B cell (primary cell): Measurements from ENCODE around the gene FAM170B. TPM values are rescaled to one million over a fixed set of nuclear protein-coding genes. Genes with fewer than 3 reads are reported as not detected.

Experiments
- ATAC-seq: fragments of 200-7000 bp; cut with Tn5 transposase; one replicate; pipeline ENCODE4 v1.10.0; 2021; ENCODE audit warnings: low read depth, mild to moderate bottlenecking, moderate number of reproducible peaks, moderate library complexity
- CTCF ChIA-PET: fragments of 350-600 bp; sonication (Branson Sonifier 250); formaldehyde crosslinking; loops from one replicate; lab custom pipeline; 2021; ENCODE audit warnings: antibody characterized with exemption, inconsistent platforms; lab: Charles Lee
- POLR2A ChIA-PET: fragments of 350-600 bp; sonication (Branson Sonifier 250); formaldehyde crosslinking; loops from one replicate; lab custom pipeline; 2021; ENCODE audit warnings: antibody characterized with exemption; lab: Charles Lee
- DNase-seq: peaks from one replicate; pipeline ENCODE4 v3.0.0; 2013
- H2AFZ ChIP-seq: 2 replicates; pipeline ENCODE4 v1.6.1; 2012; ENCODE audit warnings: mild to moderate bottlenecking, low read depth, low read length; ENCODE audit not compliant: insufficient read depth, poor library complexity, severe bottlenecking
- H3K27ac ChIP-seq, 2 donors: 1 replicate in 1 of 2; 2 replicates in 1 of 2; pipeline ENCODE4 v1.5.1; 2012 to 2013; ENCODE audit warnings: low read length in 2 of 2, mild to moderate bottlenecking in 2 of 2, moderate library complexity in 1 of 2
- H3K27me3 ChIP-seq, 4 experiments: fragments of 200-600 bp in 1 of 4; sonication (generic) in 1 of 4; replicated peaks in 1 of 4; 1 replicate in 2 of 4; 2 replicates in 2 of 4; pipeline versions ENCODE4 v1.6.1 to v1.7.0; 2013 to 2016; ENCODE audit warnings: low read length in 3 of 4, mild to moderate bottlenecking in 2 of 4, mixed read lengths in 1 of 4, moderate library complexity in 1 of 4; ENCODE audit not compliant: insufficient read depth in 4 of 4, control insufficient read depth in 3 of 4; ENCODE audit errors: control extremely low read depth in 1 of 4
- H3K36me3 ChIP-seq, 2 experiments: replicated peaks in 1 of 2; 1 replicate in 1 of 2; 2 replicates in 1 of 2; pipeline versions ENCODE4 v1.6.1 to v1.7.1; 2013; ENCODE audit warnings: low read length in 1 of 2; ENCODE audit not compliant: insufficient read depth in 2 of 2, control insufficient read depth in 1 of 2; ENCODE audit errors: control extremely low read depth in 1 of 2, extremely low read depth in 1 of 2
- H3K4me1 ChIP-seq, 2 donors: fragments of 200-600 bp in 1 of 2; sonication (generic) in 1 of 2; 1 replicate in 1 of 2; 2 replicates in 1 of 2; pipeline versions ENCODE4 v1.5.1 to v1.6.1; 2013 to 2017; ENCODE audit warnings: low read length in 2 of 2; ENCODE audit not compliant: control insufficient read depth in 2 of 2, insufficient read depth in 2 of 2
- H3K4me2 ChIP-seq: replicated peaks from 2 replicates; pipeline ENCODE3; 2012; ENCODE audit warnings: mild to moderate bottlenecking, low read depth, low read length; ENCODE audit not compliant: poor library complexity, severe bottlenecking
- H3K4me3 ChIP-seq, 5 experiments: fragments of 200-600 bp in 1 of 5; sonication (generic) in 1 of 5; 1 replicate in 3 of 5; 2 replicates in 2 of 5; pipeline versions ENCODE4 v1.5.1 to v1.7.0; 2011 to 2016; ENCODE audit warnings: low read length in 4 of 5, mild to moderate bottlenecking in 4 of 5, low read depth in 2 of 5, control low read depth in 1 of 5, moderate library complexity in 1 of 5; ENCODE audit not compliant: insufficient read depth in 1 of 5; ENCODE audit errors: control extremely low read depth in 1 of 5, extremely low read depth in 1 of 5
- H3K79me2 ChIP-seq: fragments of 200-600 bp; sonication (generic); one replicate; pipeline ENCODE4 v1.6.0; 2016; ENCODE audit warnings: low read length; ENCODE audit not compliant: control insufficient read depth, insufficient read depth
- H3K9ac ChIP-seq: fragments of 200-600 bp; sonication (generic); 2 replicates; pipeline ENCODE4 v1.6.1; 2017; ENCODE audit warnings: mild to moderate bottlenecking, low read length, moderate library complexity
- H3K9me3 ChIP-seq, 3 donors: one replicate each; pipeline versions ENCODE4 v1.6.1 to v1.7.1; 2013; ENCODE audit warnings: low read length in 2 of 3; ENCODE audit not compliant: control insufficient read depth in 2 of 3, insufficient read depth in 1 of 3; ENCODE audit errors: control extremely low read depth in 1 of 3
- H4K20me1 ChIP-seq: 2 replicates; pipeline ENCODE4 v1.6.0; 2012; ENCODE audit warnings: mild to moderate bottlenecking, low read length; ENCODE audit not compliant: insufficient read depth, control insufficient read depth, poor library complexity, severe bottlenecking
- H3K27ac Mint-ChIP-seq: one replicate; pipeline ENCODE4 v1.8.0; 2021; ENCODE audit warnings: mixed read lengths
- H3K27me3 Mint-ChIP-seq: one replicate; pipeline ENCODE4 v1.8.0; 2021; ENCODE audit warnings: mixed read lengths
- H3K4me1 Mint-ChIP-seq: one replicate; pipeline ENCODE4 v1.8.0; 2021; ENCODE audit warnings: mixed read lengths
- H3K4me3 Mint-ChIP-seq: one replicate; pipeline ENCODE4 v1.8.0; 2021; ENCODE audit warnings: mixed read lengths
- H3K9me3 Mint-ChIP-seq: one replicate; pipeline ENCODE4 v1.8.0; 2022; ENCODE audit warnings: mixed read lengths; ENCODE audit not compliant: insufficient read depth
- EZH2 ChIP-seq: IDR thresholded peaks from 2 replicates; pipeline ENCODE4 v1.6.1; 2012; ENCODE audit warnings: borderline replicate concordance, low read depth, mild to moderate bottlenecking, moderate library complexity, low read length; ENCODE audit not compliant: insufficient read depth, poor library complexity, severe bottlenecking
- WGBS: methylation state at CpG from one replicate; pipeline ENCODE4 v1.1.5; 2013; ENCODE audit warnings: missing lambda C conversion rate; ENCODE audit not compliant: insufficient coverage; 5-methylcytosine and 5-hydroxymethylcytosine counted together
- intact Hi-C: fragments of 100-400 bp; cut with micrococcal nuclease; formaldehyde crosslinking; loops from one replicate; pipeline ENCODE4 v1.10.0; 2022
- polyA plus RNA-seq: library from polyadenylated mRNA; depleted of rRNA; stranded (reverse); fragments of >200 nt; gene quantifications from 2 replicates; pipeline ENCODE4 v1.2.3, GENCODE V29; 2012
- total RNA-seq, 2 donors: library from RNA; stranded (reverse); fragments of 120-200 nt in 1 of 2; gene quantifications; 1 replicate in 1 of 2; 2 replicates in 1 of 2; pipeline versions ENCODE4 v1.2.3 to v1.2.4, GENCODE V29; 2013 to 2022
- TF ChIP-seq, protein P1 (sequence below): fragments of 200-600 bp; IDR thresholded peaks from one replicate; pipeline ENCODE4 v1.8.0; 2022; ENCODE audit warnings: antibody characterized with exemption, mild to moderate bottlenecking

The FAM170B gene
- total and polyA plus RNA-seq, 2 donors (not counting 1 experiment from before 2014, with no cell fraction given) = not detected

DNA sequence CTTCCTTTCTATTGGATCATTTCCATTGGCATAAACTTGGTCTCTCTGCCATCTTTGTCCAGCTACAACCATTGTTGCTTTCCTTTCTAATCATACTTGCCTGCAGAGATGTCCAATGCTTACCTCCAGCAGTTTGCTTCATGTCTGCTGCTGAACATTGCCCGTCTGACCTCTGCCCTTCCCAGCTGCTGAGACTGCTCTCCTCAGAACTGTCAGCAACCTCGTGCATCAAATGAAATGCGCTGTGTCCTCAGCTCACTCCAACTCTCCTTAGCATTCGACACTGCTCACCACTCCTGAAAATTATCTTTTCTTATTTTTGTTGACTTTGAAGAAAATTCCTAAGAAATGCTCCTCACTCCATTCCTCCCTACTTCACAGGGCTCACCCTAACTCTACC, 5.0 kb downstream of the FAM170B start:
- no peak for DNase-seq
- CTCF ChIA-PET = no interaction called here
- H3K79me2 ChIP-seq = no peaks in the 10 kb centered on the region
- WGBS = 84% methylated on average over 2 of the region's 4 CpGs
- H3K4me3 ChIP-seq = no peak overlapping the region
- no peak overlapping the region for H2AFZ ChIP-seq
- intact Hi-C loops = no loop called here
- no peaks in the 10 kb centered on the region for H3K4me1 Mint-ChIP-seq
- no peak overlapping the region for H3K4me2 ChIP-seq
- no peak overlapping the region for H3K4me3 Mint-ChIP-seq
- H3K27ac Mint-ChIP-seq = no peak overlapping the region
- H3K9me3 ChIP-seq = peaks cover 0 to 5% (median under 1%) of the 10 kb centered on the region in 3 donors
- H3K4me1 ChIP-seq = peaks cover 0 to 3% of the 10 kb centered on the region in 2 donors
- POLR2A ChIA-PET = no interaction called here
- no peaks in the 10 kb centered on the region for H3K36me3 ChIP-seq
- H3K27ac ChIP-seq = no peak overlapping the region
- peaks cover 27% of the 10 kb centered on the region for H3K27me3 Mint-ChIP-seq
- no peaks in the 10 kb centered on the region for H4K20me1 ChIP-seq
- no peak for ATAC-seq
- TF ChIP-seq, protein P1, sequence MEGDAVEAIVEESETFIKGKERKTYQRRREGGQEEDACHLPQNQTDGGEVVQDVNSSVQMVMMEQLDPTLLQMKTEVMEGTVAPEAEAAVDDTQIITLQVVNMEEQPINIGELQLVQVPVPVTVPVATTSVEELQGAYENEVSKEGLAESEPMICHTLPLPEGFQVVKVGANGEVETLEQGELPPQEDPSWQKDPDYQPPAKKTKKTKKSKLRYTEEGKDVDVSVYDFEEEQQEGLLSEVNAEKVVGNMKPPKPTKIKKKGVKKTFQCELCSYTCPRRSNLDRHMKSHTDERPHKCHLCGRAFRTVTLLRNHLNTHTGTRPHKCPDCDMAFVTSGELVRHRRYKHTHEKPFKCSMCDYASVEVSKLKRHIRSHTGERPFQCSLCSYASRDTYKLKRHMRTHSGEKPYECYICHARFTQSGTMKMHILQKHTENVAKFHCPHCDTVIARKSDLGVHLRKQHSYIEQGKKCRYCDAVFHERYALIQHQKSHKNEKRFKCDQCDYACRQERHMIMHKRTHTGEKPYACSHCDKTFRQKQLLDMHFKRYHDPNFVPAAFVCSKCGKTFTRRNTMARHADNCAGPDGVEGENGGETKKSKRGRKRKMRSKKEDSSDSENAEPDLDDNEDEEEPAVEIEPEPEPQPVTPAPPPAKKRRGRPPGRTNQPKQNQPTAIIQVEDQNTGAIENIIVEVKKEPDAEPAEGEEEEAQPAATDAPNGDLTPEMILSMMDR = no peak
- TF ChIP-seq EZH2 = no peak
- H3K27me3 ChIP-seq = peaks cover 0 to 8% (median 0%) of the 10 kb centered on the region in 4 experiments
- H3K9ac ChIP-seq = no peak overlapping the region
- H3K9me3 Mint-ChIP-seq = no peaks in the 10 kb centered on the region

DNA sequence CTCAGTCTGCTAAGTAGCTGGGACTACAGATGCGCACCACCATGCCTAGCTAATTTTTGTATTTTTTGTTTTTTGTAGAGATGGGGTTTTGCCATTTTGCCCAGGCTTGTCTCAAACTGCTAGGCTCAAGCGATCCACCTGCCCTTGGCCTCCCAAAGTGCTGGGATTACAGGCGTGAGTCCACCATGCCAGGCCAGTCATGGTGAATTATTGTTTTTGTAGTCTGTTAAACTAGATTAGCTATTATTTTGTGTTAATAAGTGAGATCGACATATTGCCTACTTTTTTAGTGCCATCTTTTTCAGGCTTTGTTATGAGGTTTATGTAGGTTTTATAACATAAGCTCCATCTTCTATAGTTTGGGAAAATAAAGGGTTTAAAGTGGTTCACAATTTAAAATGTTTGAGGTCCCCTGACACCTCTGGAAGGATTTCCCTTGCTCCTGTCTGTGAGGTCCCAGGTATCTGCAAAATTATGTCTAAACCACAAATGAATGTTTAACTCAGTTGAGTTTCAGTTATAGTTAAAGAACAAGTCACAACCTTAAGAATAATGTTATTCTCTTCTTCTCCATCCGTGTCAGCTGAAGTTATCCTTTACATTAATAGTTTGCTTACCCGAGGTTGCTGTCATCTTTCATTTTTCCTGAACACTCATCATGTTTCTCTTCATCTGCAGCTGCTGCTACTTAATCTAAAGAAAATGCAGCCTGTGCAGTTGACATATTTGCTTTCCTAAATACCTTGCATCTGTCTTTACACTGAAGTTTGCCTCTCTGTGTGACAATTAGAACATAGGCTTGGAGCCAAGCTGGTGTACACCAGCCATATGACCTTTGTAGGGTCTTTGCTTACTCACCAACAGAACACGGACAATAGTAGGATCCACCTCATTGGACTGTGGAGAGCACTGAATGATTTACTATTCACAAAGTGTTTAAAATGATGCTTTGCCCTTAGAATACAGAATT, 9.6 kb downstream of the FAM170B start:
- WGBS = 95% methylated on average over 4 of the region's 7 CpGs
- Histone ChIP-seq H3K4me2 (no peak overlapping the region), H3K27ac (no peak overlapping the region), H3K4me3 (no peak overlapping the region), H3K9me3 (peaks cover 0 to 4% (median 0%) of the 10 kb centered on the region in 3 donors), H3K9ac (no peak overlapping the region), H3K36me3 (no peaks in the 10 kb centered on the region), H3K4me1 (no peaks in the 10 kb centered on the region), H4K20me1 (no peaks in the 10 kb centered on the region), H3K27me3 (peaks cover 0 to 8% (median 0%) of the 10 kb centered on the region in 4 experiments), H2AFZ (no peak overlapping the region), H3K79me2 (no peaks in the 10 kb centered on the region)
- no peaks in the 10 kb centered on the region for H3K4me1 Mint-ChIP-seq
- ATAC-seq (no peak), DNase-seq (no peak)
- ChIA-PET POLR2A (no interaction called here), CTCF (no interaction called here)
- intact Hi-C loops = no loop called here
- TF ChIP-seq, protein P1 = no peak
- no peak for TF ChIP-seq EZH2
- peaks cover 15% of the 10 kb centered on the region for H3K27me3 Mint-ChIP-seq
- H3K4me3 Mint-ChIP-seq = no peak overlapping the region
- no peak overlapping the region for H3K27ac Mint-ChIP-seq
- H3K9me3 Mint-ChIP-seq = no peaks in the 10 kb centered on the region
